Neuronal stem cell (in vitro differentiated cells): ENCODE data around the gene LTBP2.
"Not testable (repeated sequence)": the region's sequence is repeated elsewhere in the genome, so short reads cannot be mapped to it uniquely, and the experiment has no call there.

Experiments used
- DNase-seq: peaks from one replicate; pipeline ENCODE4 v3.0.0-alpha.2; 2013; ENCODE audit warnings: low spot score
- H2AFZ ChIP-seq: one replicate; pipeline ENCODE4 v1.6.1; 2013; ENCODE audit warnings: mild to moderate bottlenecking, low read length, inconsistent platforms
- H2AK5ac ChIP-seq: 2 replicates; pipeline ENCODE4 v1.6.1; 2013; ENCODE audit warnings: low read depth, mild to moderate bottlenecking, inconsistent platforms, low read length, moderate library complexity, mixed read lengths
- H2BK120ac ChIP-seq: 2 replicates; pipeline ENCODE4 v1.6.1; 2013; ENCODE audit warnings: low read depth, mild to moderate bottlenecking, inconsistent platforms, low read length, moderate library complexity, mixed read lengths
- H2BK12ac ChIP-seq: one replicate; pipeline ENCODE4 v1.6.1; 2013; ENCODE audit warnings: low read length, inconsistent platforms
- H2BK15ac ChIP-seq: 2 replicates; pipeline ENCODE4 v1.6.1; 2013; ENCODE audit warnings: mild to moderate bottlenecking, low read length, inconsistent platforms, mixed read lengths
- H2BK5ac ChIP-seq: one replicate; pipeline ENCODE4 v1.6.1; 2013; ENCODE audit warnings: inconsistent platforms, mild to moderate bottlenecking, low read length, moderate library complexity
- H3K14ac ChIP-seq: one replicate; pipeline ENCODE4 v1.6.1; 2013; ENCODE audit warnings: low read length, inconsistent platforms
- H3K18ac ChIP-seq: 2 replicates; pipeline ENCODE4 v1.6.1; 2013; ENCODE audit warnings: low read length, inconsistent platforms
- H3K23ac ChIP-seq: 2 replicates; pipeline ENCODE4 v1.6.1; 2013; ENCODE audit warnings: low read depth, mild to moderate bottlenecking, mixed read lengths, low read length, inconsistent platforms; ENCODE audit not compliant: poor library complexity
- H3K27ac ChIP-seq: replicated peaks from 3 replicates; pipeline ENCODE4 v1.5.1; 2013; ENCODE audit warnings: low read length, inconsistent platforms
- H3K27me3 ChIP-seq, 3 experiments: 2 replicates each; pipeline ENCODE4 v1.6.1; 2013; ENCODE audit warnings: low read length in 3 of 3, mild to moderate bottlenecking in 2 of 3, inconsistent platforms in 1 of 3, low read depth in 1 of 3, mixed read lengths in 1 of 3, moderate library complexity in 1 of 3; ENCODE audit not compliant: control insufficient read depth in 3 of 3, insufficient read depth in 3 of 3
- H3K36me3 ChIP-seq, 2 donors: replicated peaks in 1 of 2; 2 replicates each; pipeline ENCODE4 v1.6.1; 2013; ENCODE audit warnings: low read length in 2 of 2; ENCODE audit not compliant: control insufficient read depth in 2 of 2, insufficient read depth in 2 of 2
- H3K4ac ChIP-seq: 2 replicates; pipeline ENCODE4 v1.6.1; 2013; ENCODE audit warnings: inconsistent platforms, mild to moderate bottlenecking, low read length, moderate library complexity
- H3K4me1 ChIP-seq, 2 donors: 1 replicate in 1 of 2; 2 replicates in 1 of 2; pipeline ENCODE4 v1.6.1; 2013; ENCODE audit warnings: low read length in 2 of 2, low read depth in 1 of 2; ENCODE audit not compliant: control insufficient read depth in 2 of 2, insufficient read depth in 1 of 2
- H3K4me2 ChIP-seq: one replicate; pipeline ENCODE4 v1.6.1; 2013; ENCODE audit warnings: mild to moderate bottlenecking, low read length, inconsistent platforms; ENCODE audit not compliant: insufficient read depth, poor library complexity, severe bottlenecking
- H3K4me3 ChIP-seq, 2 donors: 2 replicates each; pipeline ENCODE4 v1.5.1; 2013; ENCODE audit warnings: low read length in 2 of 2, mild to moderate bottlenecking in 2 of 2, inconsistent platforms in 1 of 2, moderate library complexity in 1 of 2
- H3K79me1 ChIP-seq: one replicate; pipeline ENCODE4 v1.6.1; 2013; ENCODE audit warnings: low read depth, mild to moderate bottlenecking, inconsistent platforms, low read length, moderate library complexity
- H3K9ac ChIP-seq: one replicate; pipeline ENCODE4 v1.6.1; 2013; ENCODE audit warnings: mild to moderate bottlenecking, low read depth, low read length, inconsistent platforms; ENCODE audit not compliant: poor library complexity
- H3K9me3 ChIP-seq, 2 donors: replicated peaks in 1 of 2; 2 replicates each; pipeline versions ENCODE3 to v1.6.1; 2013; ENCODE audit warnings: low read length in 2 of 2, mild to moderate bottlenecking in 2 of 2, inconsistent platforms in 1 of 2, low read depth in 1 of 2, mixed read lengths in 1 of 2, moderate library complexity in 1 of 2; ENCODE audit not compliant: control insufficient read depth in 2 of 2, insufficient read depth in 1 of 2
- H4K8ac ChIP-seq: one replicate; pipeline ENCODE4 v1.6.1; 2013; ENCODE audit warnings: low read depth, mild to moderate bottlenecking, inconsistent platforms, low read length, moderate library complexity
- H4K91ac ChIP-seq: one replicate; pipeline ENCODE4 v1.6.1; 2013; ENCODE audit warnings: low read length, low read depth, mild to moderate bottlenecking, inconsistent platforms; ENCODE audit not compliant: poor library complexity
- WGBS, 2 donors: extraction: QIAGEN DNeasy Blood & Tissue Kit; methylation state at CpG; one replicate each; pipeline ENCODE4 v1.1.7; 2013; ENCODE audit warnings: missing lambda C conversion rate in 2 of 2, mixed read lengths in 1 of 2; ENCODE audit not compliant: insufficient read length in 2 of 2, insufficient replicate concordance in 1 of 2; ENCODE audit errors: extremely low coverage in 2 of 2; 5-methylcytosine and 5-hydroxymethylcytosine counted together

Gene LTBP2

DNA sequence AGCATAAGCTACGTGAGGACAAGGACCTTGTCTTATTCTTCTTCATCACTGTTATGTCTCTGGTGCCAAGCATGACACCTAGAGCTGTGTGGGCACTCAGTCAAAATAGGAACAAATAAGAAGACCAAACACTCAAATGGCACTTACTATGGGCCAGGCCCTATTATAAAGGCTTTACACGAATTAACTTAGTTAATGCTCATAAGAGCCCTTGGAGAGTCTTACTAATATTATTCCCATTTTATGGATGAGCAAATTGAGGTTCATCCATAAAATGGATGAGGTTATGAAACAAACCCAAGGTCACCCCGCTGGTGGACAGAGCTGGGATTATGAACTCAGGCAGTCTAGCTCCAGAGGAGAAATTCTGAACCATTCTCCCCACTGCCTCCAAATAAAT is 70.8 kb downstream of the LTBP2 start:
- H2AK5ac ChIP-seq, result no peak overlapping the region
- no peak for DNase-seq
- H3K27me3 ChIP-seq, result peaks cover 0 to 29% (median 0%) of the 10 kb centered on the region in 3 experiments
- no peaks in the 10 kb centered on the region for H3K79me1 ChIP-seq
- no peaks in the 10 kb centered on the region for H3K36me3 ChIP-seq
- WGBS, 2 donors, result no CpG with 5 or more reads among the region's 3 CpGs
- no peak overlapping the region for H3K23ac ChIP-seq
- H3K27ac ChIP-seq, result no peak overlapping the region
- H3K4me1 ChIP-seq, result no peaks in the 10 kb centered on the region
- no peak overlapping the region for H3K9ac ChIP-seq
- H2AFZ ChIP-seq, result no peak overlapping the region
- no peak overlapping the region for H2BK12ac ChIP-seq
- H3K4ac ChIP-seq, result no peak overlapping the region
- H3K18ac ChIP-seq, result no peak overlapping the region
- H3K9me3 ChIP-seq, result no peaks in the 10 kb centered on the region
- H3K4me2 ChIP-seq, result no peak overlapping the region
- no peak overlapping the region for H3K4me3 ChIP-seq
- no peak overlapping the region for H3K14ac ChIP-seq
- H4K91ac ChIP-seq, result no peak overlapping the region
- H2BK120ac ChIP-seq, result no peak overlapping the region
- H4K8ac ChIP-seq, result no peak overlapping the region
- H2BK15ac ChIP-seq, result no peak overlapping the region
- no peak overlapping the region for H2BK5ac ChIP-seq

DNA sequence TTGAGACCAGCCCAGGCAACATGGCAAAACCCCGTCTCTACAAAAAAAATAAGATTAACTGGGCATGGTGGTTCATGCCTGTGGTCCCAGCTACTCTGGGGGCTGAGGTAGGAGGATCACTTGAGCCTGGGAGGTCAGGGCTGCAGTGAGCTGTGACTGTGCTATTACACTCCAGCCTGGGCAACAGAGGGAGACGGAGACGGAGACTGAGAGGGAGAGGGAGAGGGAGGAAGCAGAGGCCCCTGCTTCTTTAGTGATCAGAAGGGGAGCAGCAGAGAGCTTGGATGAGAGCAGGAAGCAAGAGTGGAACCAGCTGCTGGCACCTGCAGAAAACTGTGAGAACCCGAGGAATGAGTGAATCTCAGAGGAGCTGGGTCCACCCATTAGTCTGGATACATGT is 72.5 kb downstream of the LTBP2 start:
- no peak overlapping the region for H4K91ac ChIP-seq
- H3K18ac ChIP-seq, result no peak overlapping the region
- no peak overlapping the region for H4K8ac ChIP-seq
- DNase-seq, result no peak
- H2BK12ac ChIP-seq, result peak overlapping the region; percentile 50
- no peak overlapping the region for H2AK5ac ChIP-seq
- H2AFZ ChIP-seq, result no peak overlapping the region
- H3K4ac ChIP-seq, result no peak overlapping the region
- no peak overlapping the region for H3K9ac ChIP-seq
- no peak overlapping the region for H3K27ac ChIP-seq
- no peak overlapping the region for H2BK120ac ChIP-seq
- no peak overlapping the region for H2BK5ac ChIP-seq
- no peaks in the 10 kb centered on the region for H3K36me3 ChIP-seq
- H3K4me2 ChIP-seq, result no peak overlapping the region
- H3K4me3 ChIP-seq, result no peak overlapping the region
- no peaks in the 10 kb centered on the region for H3K4me1 ChIP-seq
- no peaks in the 10 kb centered on the region for H3K79me1 ChIP-seq
- no peak overlapping the region for H3K14ac ChIP-seq
- no peaks in the 10 kb centered on the region for H3K9me3 ChIP-seq
- H3K23ac ChIP-seq, result no peak overlapping the region
- WGBS, 2 donors, result no CpG with 5 or more reads among the region's 4 CpGs
- peaks cover 0 to 29% (median 0%) of the 10 kb centered on the region in 3 experiments for H3K27me3 ChIP-seq
- H2BK15ac ChIP-seq, result no peak overlapping the region

DNA sequence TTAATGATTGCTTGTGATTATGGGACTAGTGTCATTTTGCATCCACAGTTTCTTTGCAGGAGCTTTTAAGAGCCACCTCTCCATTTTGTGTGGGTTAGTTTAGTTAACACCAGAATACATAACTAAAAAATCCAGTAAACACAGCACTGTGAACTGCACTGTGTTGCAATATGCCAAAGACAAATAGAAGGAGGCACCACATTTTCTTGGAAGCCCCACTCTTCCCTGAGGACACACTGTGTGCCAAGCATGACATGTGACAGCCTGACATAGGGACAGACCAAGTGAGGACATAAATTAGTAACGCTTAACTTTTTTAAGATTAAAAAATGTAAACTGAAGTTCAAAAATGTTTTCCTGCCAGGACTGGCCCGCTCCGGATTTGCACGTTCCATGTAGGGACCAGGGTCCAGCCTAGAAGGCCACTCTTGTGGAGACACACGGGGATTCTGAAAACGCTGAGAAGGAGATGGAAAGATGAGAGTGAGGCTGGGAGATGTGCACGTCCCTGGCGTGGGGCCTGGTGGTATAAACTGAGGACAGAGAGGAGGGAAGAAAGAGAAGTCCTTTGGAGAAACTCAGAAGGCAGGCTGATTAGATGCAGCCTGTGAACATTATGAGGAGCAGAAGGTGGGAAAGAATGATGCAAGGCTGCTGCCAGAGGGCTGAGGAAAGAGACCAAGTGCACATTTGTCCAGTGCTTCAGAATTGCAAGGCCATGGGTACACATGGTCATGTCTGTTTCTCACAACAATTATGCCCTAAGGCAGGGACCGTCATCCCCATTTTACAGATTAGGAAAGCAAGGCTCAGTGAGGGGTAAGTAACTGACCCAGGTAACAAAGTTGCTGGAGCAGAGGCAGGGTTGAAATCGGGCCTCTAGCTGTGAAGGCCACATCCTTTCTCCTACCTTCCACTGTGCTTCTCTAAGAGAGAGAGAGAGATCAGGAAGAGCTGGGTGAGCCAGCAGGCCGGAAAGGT is 73.3 kb downstream of the LTBP2 start:
- no peaks in the 10 kb centered on the region for H3K36me3 ChIP-seq
- H3K23ac ChIP-seq, result no peak overlapping the region
- H2BK12ac ChIP-seq, result no peak overlapping the region
- no peak overlapping the region for H2BK15ac ChIP-seq
- H3K4me3 ChIP-seq, result no peak overlapping the region
- WGBS, 2 donors, result no CpG with 5 or more reads among the region's 11 CpGs
- no peak for DNase-seq
- H3K27me3 ChIP-seq, result peaks cover 0 to 28% (median 0%) of the 10 kb centered on the region in 3 experiments
- no peak overlapping the region for H3K4ac ChIP-seq
- H3K27ac ChIP-seq, result no peak overlapping the region
- H4K91ac ChIP-seq, result no peak overlapping the region
- H2BK5ac ChIP-seq, result no peak overlapping the region
- no peaks in the 10 kb centered on the region for H3K4me1 ChIP-seq
- no peak overlapping the region for H3K4me2 ChIP-seq
- no peak overlapping the region for H3K14ac ChIP-seq
- H3K9ac ChIP-seq, result no peak overlapping the region
- no peak overlapping the region for H4K8ac ChIP-seq
- no peak overlapping the region for H2AK5ac ChIP-seq
- H2BK120ac ChIP-seq, result no peak overlapping the region
- H2AFZ ChIP-seq, result no peak overlapping the region
- H3K9me3 ChIP-seq, result no peaks in the 10 kb centered on the region
- no peaks in the 10 kb centered on the region for H3K79me1 ChIP-seq
- no peak overlapping the region for H3K18ac ChIP-seq

- not testable (repeated sequence) for H3K23ac ChIP-seq, H3K18ac ChIP-seq, H2BK5ac ChIP-seq, H2BK15ac ChIP-seq, H3K14ac ChIP-seq, H2BK120ac ChIP-seq, H3K9me3 ChIP-seq, DNase-seq, H2BK12ac ChIP-seq, H3K4me2 ChIP-seq, H3K27ac ChIP-seq, H3K4ac ChIP-seq, H3K36me3 ChIP-seq, H3K4me1 ChIP-seq, H4K91ac ChIP-seq, H4K8ac ChIP-seq, H3K9ac ChIP-seq, H3K4me3 ChIP-seq, H3K79me1 ChIP-seq, H2AK5ac ChIP-seq, H2AFZ ChIP-seq
- H3K27me3 ChIP-seq, result peaks cover 0 to 21% (median 0%) of the 10 kb centered on the region in 3 experiments
- WGBS, 2 donors, result no CpG with 5 or more reads among the region's 3 CpGs
Observed at GRCh38 chr14:74536336-74536735, 75.7 kb downstream of the LTBP2 start.
